Loucy (cell line): ENCODE measurements around the gene TNKS1BP1.

Source experiments
- CTCF ChIP-seq: fragments of 200-600 bp; sonication (generic); conservative IDR thresholded peaks from 2 replicates; pipeline ENCODE4 v1.5.1; 2014; ENCODE audit warnings: mild to moderate bottlenecking, antibody characterized with exemption, low read length
- EZH2phosphoT487 ChIP-seq: fragments of 200-600 bp; IDR thresholded peaks from 2 replicates; pipeline ENCODE4 v1.6.1; 2018; ENCODE audit warnings: antibody characterized with exemption, mild to moderate bottlenecking, moderate library complexity, borderline replicate concordance

GRCh38 chr11:57340039-57340615 is 15.4 kb upstream of the TNKS1BP1 start:
- TF ChIP-seq CTCF: peak; percentile 68
- no peak for TF ChIP-seq EZH2phosphoT487
